H9 (cell line): Measurements from ENCODE around the gene BACH2. TPM values are rescaled to one million over a fixed set of nuclear protein-coding genes. Genes with fewer than 3 reads are reported as not detected.

Source experiments
- DNase-seq: peaks from one replicate; pipeline ENCODE4 v3.0.0-alpha.2; 2017
- H2AFZ ChIP-seq: one replicate; pipeline ENCODE4 v1.6.1; 2013; ENCODE audit warnings: mild to moderate bottlenecking, low read length, control low read depth, moderate library complexity
- H2AK5ac ChIP-seq: 2 replicates; pipeline ENCODE4 v1.6.1; 2013; ENCODE audit warnings: low read length, control low read depth, mixed read lengths; ENCODE audit not compliant: insufficient read length
- H2BK120ac ChIP-seq: one replicate; pipeline ENCODE4 v1.6.1; 2013; ENCODE audit warnings: low read depth, mild to moderate bottlenecking, low read length, control low read depth, inconsistent platforms; ENCODE audit not compliant: poor library complexity, severe bottlenecking
- H2BK12ac ChIP-seq: 2 replicates; pipeline ENCODE4 v1.6.1; 2013; ENCODE audit warnings: low read length, control low read depth, mixed read lengths, low read depth; ENCODE audit not compliant: insufficient read length
- H2BK15ac ChIP-seq: 2 replicates; pipeline ENCODE4 v1.6.1; 2013; ENCODE audit warnings: low read depth, low read length, control low read depth
- H2BK20ac ChIP-seq: one replicate; pipeline ENCODE4 v1.6.1; 2013; ENCODE audit warnings: low read depth, mild to moderate bottlenecking, low read length, control low read depth, inconsistent platforms; ENCODE audit not compliant: poor library complexity, severe bottlenecking
- H2BK5ac ChIP-seq: 2 replicates; pipeline ENCODE4 v1.6.1; 2013; ENCODE audit warnings: low read length, control low read depth, mixed read lengths; ENCODE audit not compliant: insufficient read length
- H3K14ac ChIP-seq: 2 replicates; pipeline ENCODE4 v1.6.1; 2013; ENCODE audit warnings: low read length, control low read depth; ENCODE audit not compliant: insufficient read depth
- H3K18ac ChIP-seq: 2 replicates; pipeline ENCODE4 v1.6.1; 2013; ENCODE audit warnings: low read depth, mild to moderate bottlenecking, mixed read lengths, low read length, control low read depth; ENCODE audit not compliant: insufficient read length
- H3K23ac ChIP-seq: 2 replicates; pipeline ENCODE4 v1.6.1; 2013; ENCODE audit warnings: low read length, control low read depth, mixed read lengths, low read depth; ENCODE audit not compliant: insufficient read length
- H3K23me2 ChIP-seq: 2 replicates; pipeline ENCODE4 v1.6.1; 2013; ENCODE audit warnings: low read depth, mild to moderate bottlenecking, mixed read lengths, low read length, control low read depth; ENCODE audit not compliant: insufficient read length, poor library complexity, severe bottlenecking
- H3K27ac ChIP-seq: 2 replicates; pipeline ENCODE4 v1.5.1; 2013; ENCODE audit warnings: low read length, control low read depth, mixed read lengths, low read depth; ENCODE audit not compliant: insufficient read length
- H3K27me3 ChIP-seq: 2 replicates; pipeline ENCODE4 v1.6.1; 2013; ENCODE audit warnings: low read length, control low read depth, inconsistent platforms; ENCODE audit not compliant: insufficient read depth
- H3K4ac ChIP-seq: 2 replicates; pipeline ENCODE4 v1.6.1; 2013; ENCODE audit warnings: low read depth, mild to moderate bottlenecking, control low read depth, inconsistent platforms, low read length, moderate library complexity
- H3K4me1 ChIP-seq: 2 replicates; pipeline ENCODE4 v1.6.1; 2013; ENCODE audit warnings: low read length, control low read depth, inconsistent platforms; ENCODE audit not compliant: insufficient read depth
- H3K4me2 ChIP-seq: 2 replicates; pipeline ENCODE4 v1.6.1; 2013; ENCODE audit warnings: low read length, control low read depth, mixed read lengths; ENCODE audit not compliant: insufficient read length, insufficient read depth
- H3K56ac ChIP-seq: 2 replicates; pipeline ENCODE4 v1.6.1; 2013; ENCODE audit warnings: low read depth, mild to moderate bottlenecking, mixed read lengths, low read length, control low read depth; ENCODE audit not compliant: insufficient read length
- H3K79me1 ChIP-seq: 2 replicates; pipeline ENCODE4 v1.6.1; 2013; ENCODE audit warnings: low read depth, mild to moderate bottlenecking, moderate library complexity, low read length, control low read depth, inconsistent platforms; ENCODE audit not compliant: insufficient read depth, poor library complexity, severe bottlenecking
- H3K79me2 ChIP-seq: 2 replicates; pipeline ENCODE4 v1.6.1; 2013; ENCODE audit warnings: low read length, control low read depth, inconsistent platforms; ENCODE audit not compliant: insufficient read depth
- H3K9ac ChIP-seq: 2 replicates; pipeline ENCODE4 v1.6.1; 2013; ENCODE audit warnings: low read length, control low read depth, mixed read lengths; ENCODE audit not compliant: insufficient read length; ENCODE audit errors: extremely low read depth
- H3K9me3 ChIP-seq: one replicate; pipeline ENCODE4 v1.6.1; 2013; ENCODE audit warnings: low read depth, low read length, inconsistent platforms; ENCODE audit not compliant: control insufficient read depth
- H3T11ph ChIP-seq: one replicate; pipeline ENCODE4 v1.6.1; 2013; ENCODE audit warnings: mild to moderate bottlenecking, low read length, control low read depth, inconsistent platforms
- H4K20me1 ChIP-seq: one replicate; pipeline ENCODE4 v1.6.1; 2013; ENCODE audit not compliant: control insufficient read depth, insufficient read length, insufficient read depth
- H4K5ac ChIP-seq: 2 replicates; pipeline ENCODE4 v1.6.1; 2013; ENCODE audit warnings: low read depth, mild to moderate bottlenecking, mixed read lengths, low read length, control low read depth; ENCODE audit not compliant: insufficient read length
- H4K8ac ChIP-seq: replicated peaks from 2 replicates; pipeline ENCODE4 v1.6.1; 2013; ENCODE audit warnings: low read length, control low read depth, mixed read lengths, low read depth; ENCODE audit not compliant: insufficient read length
- H4K91ac ChIP-seq: 2 replicates; pipeline ENCODE4 v1.6.1; 2013; ENCODE audit warnings: low read depth, mild to moderate bottlenecking, moderate library complexity, mixed read lengths, low read length, control low read depth; ENCODE audit not compliant: insufficient read length
- H3K27ac Mint-ChIP-seq, 3 experiments: 2 replicates in 2 of 3; 3 replicates in 1 of 3; pipeline ENCODE4 v1.8.0; 2020 to 2021; ENCODE audit warnings: mixed read lengths in 3 of 3, mild to moderate bottlenecking in 1 of 3, moderate library complexity in 1 of 3
- H3K27me3 Mint-ChIP-seq: 2 replicates; pipeline ENCODE4 v1.8.0; 2021; ENCODE audit warnings: low read depth, mild to moderate bottlenecking, moderate library complexity, mixed read lengths
- H3K36me3 Mint-ChIP-seq, 3 experiments: 2 replicates in 2 of 3; 3 replicates in 1 of 3; pipeline ENCODE4 v1.8.0; 2020 to 2021; ENCODE audit warnings: low read depth in 3 of 3, mixed read lengths in 3 of 3; ENCODE audit not compliant: insufficient read depth in 1 of 3
- H3K4me1 Mint-ChIP-seq, 2 experiments: 2 replicates each; pipeline ENCODE4 v1.8.0; 2020; ENCODE audit warnings: mixed read lengths in 2 of 2
- H3K4me3 Mint-ChIP-seq, 2 experiments: 2 replicates in 1 of 2; 3 replicates in 1 of 2; pipeline ENCODE4 v1.8.0; 2020 to 2021; ENCODE audit warnings: mild to moderate bottlenecking in 2 of 2, mixed read lengths in 2 of 2, moderate library complexity in 1 of 2
- H3K9me3 Mint-ChIP-seq, 2 experiments: 2 replicates in 1 of 2; 3 replicates in 1 of 2; pipeline ENCODE4 v1.8.0; 2020; ENCODE audit warnings: mild to moderate bottlenecking in 2 of 2, mixed read lengths in 2 of 2, moderate library complexity in 1 of 2
- WGBS: extraction: QIAGEN DNeasy Blood & Tissue Kit; methylation state at CpG from one replicate; pipeline ENCODE4 v1.1.7; 2013; ENCODE audit warnings: missing lambda C conversion rate, low lambda C conversion rate, mixed read lengths; ENCODE audit not compliant: insufficient read length; ENCODE audit errors: extremely low coverage; 5-methylcytosine and 5-hydroxymethylcytosine counted together
- total RNA-seq: library from RNA; stranded (reverse); gene quantifications from 2 replicates; pipeline ENCODE4 v1.2.1, GENCODE V29; 2021
- TF ChIP-seq, protein P1 (sequence below): fragments of 200-600 bp; sonication (generic); conservative IDR thresholded peaks from 3 replicates; pipeline ENCODE4 v1.8.0; 2021; ENCODE audit warnings: antibody characterized with exemption, mild to moderate bottlenecking

The BACH2 gene
- total RNA-seq, 1 experiment from 2014 or later: 2.0 TPM

DNA sequence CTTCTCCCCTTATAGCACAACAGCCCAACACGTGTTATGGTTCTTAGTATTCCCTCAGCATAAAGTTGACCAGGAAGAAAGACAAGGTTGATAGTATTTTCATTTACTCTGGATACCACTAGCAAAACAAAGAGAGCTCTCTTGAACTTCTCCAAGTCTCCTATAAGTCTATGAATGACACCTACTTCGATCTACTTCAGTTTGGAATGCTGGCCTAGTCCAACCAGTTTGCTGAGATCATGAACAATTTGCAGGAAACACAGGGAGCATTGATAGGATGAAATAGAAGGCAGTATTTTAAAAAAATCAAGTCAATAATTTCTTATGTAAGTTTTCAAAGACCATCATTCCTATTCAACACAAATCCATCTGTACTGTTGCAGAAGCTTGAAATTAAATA is 308.8 kb downstream of the BACH2 start:
- no peak overlapping the region for H2BK20ac ChIP-seq
- H3K27ac Mint-ChIP-seq: no peak overlapping the region
- no peak overlapping the region for H3K4me2 ChIP-seq
- H3K27ac ChIP-seq: no peak overlapping the region
- no peak overlapping the region for H4K8ac ChIP-seq
- no peak overlapping the region for H3K18ac ChIP-seq
- no peak overlapping the region for H4K91ac ChIP-seq
- no peak overlapping the region for H2BK12ac ChIP-seq
- H2BK15ac ChIP-seq: no peak overlapping the region
- H2BK5ac ChIP-seq: no peak overlapping the region
- no peak overlapping the region for H3K4ac ChIP-seq
- H3K14ac ChIP-seq: no peak overlapping the region
- no peaks in the 10 kb centered on the region for H3K27me3 ChIP-seq
- no peaks in the 10 kb centered on the region for H3K36me3 Mint-ChIP-seq
- H3K79me2 ChIP-seq: no peaks in the 10 kb centered on the region
- H3T11ph ChIP-seq: no peak overlapping the region
- TF ChIP-seq, protein P1, sequence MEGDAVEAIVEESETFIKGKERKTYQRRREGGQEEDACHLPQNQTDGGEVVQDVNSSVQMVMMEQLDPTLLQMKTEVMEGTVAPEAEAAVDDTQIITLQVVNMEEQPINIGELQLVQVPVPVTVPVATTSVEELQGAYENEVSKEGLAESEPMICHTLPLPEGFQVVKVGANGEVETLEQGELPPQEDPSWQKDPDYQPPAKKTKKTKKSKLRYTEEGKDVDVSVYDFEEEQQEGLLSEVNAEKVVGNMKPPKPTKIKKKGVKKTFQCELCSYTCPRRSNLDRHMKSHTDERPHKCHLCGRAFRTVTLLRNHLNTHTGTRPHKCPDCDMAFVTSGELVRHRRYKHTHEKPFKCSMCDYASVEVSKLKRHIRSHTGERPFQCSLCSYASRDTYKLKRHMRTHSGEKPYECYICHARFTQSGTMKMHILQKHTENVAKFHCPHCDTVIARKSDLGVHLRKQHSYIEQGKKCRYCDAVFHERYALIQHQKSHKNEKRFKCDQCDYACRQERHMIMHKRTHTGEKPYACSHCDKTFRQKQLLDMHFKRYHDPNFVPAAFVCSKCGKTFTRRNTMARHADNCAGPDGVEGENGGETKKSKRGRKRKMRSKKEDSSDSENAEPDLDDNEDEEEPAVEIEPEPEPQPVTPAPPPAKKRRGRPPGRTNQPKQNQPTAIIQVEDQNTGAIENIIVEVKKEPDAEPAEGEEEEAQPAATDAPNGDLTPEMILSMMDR: no peak
- H3K27me3 Mint-ChIP-seq: no peaks in the 10 kb centered on the region; the same call in 1 of the 2 replicates
- H2AFZ ChIP-seq: no peak overlapping the region
- no peaks in the 10 kb centered on the region for H3K9me3 ChIP-seq
- H3K4me3 Mint-ChIP-seq: no peak overlapping the region
- no peak overlapping the region for H3K9ac ChIP-seq
- H3K9me3 Mint-ChIP-seq: no peaks in the 10 kb centered on the region
- no peaks in the 10 kb centered on the region for H3K4me1 ChIP-seq
- no CpG with 5 or more reads among the region's 2 CpGs for WGBS
- no peak overlapping the region for H3K23ac ChIP-seq
- no peak for DNase-seq
- H3K56ac ChIP-seq: no peak overlapping the region
- peaks cover 20 to 29% of the 10 kb centered on the region in 2 experiments for H3K4me1 Mint-ChIP-seq
- no peak overlapping the region for H2BK120ac ChIP-seq
- no peaks in the 10 kb centered on the region for H4K20me1 ChIP-seq
- no peak overlapping the region for H2AK5ac ChIP-seq
- H4K5ac ChIP-seq: no peak overlapping the region
- no peaks in the 10 kb centered on the region for H3K79me1 ChIP-seq
- H3K23me2 ChIP-seq: no peaks in the 10 kb centered on the region
